Ammon's horn (tissue), 1 donor: ENCODE results near the gene ADAMTSL1.

Source experiments
- DNase-seq: peaks from one replicate; pipeline ENCODE4 v3.0.0-alpha.2; 2016; ENCODE audit warnings: low spot score

Gene ADAMTSL1

DNA sequence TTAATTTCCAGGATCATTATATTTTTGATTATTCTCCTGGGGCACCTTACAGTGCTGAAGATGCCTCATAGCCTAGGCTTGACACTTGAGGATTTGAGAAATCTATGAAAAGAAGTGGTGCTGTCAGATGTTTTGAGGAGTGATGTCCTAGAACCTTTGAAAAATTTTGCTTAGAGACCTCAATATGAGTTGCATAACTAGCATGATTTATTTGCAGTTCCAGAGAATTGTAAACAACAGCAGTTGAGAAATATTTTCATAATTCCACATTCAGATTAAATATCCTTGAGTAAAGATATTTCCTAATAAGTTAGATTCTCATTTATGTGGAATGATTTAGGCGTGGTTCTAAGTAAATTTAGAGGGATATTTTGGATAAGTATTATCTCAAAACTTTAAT lies 225.8 kb downstream of the ADAMTSL1 start:
- no peak for DNase-seq

DNA sequence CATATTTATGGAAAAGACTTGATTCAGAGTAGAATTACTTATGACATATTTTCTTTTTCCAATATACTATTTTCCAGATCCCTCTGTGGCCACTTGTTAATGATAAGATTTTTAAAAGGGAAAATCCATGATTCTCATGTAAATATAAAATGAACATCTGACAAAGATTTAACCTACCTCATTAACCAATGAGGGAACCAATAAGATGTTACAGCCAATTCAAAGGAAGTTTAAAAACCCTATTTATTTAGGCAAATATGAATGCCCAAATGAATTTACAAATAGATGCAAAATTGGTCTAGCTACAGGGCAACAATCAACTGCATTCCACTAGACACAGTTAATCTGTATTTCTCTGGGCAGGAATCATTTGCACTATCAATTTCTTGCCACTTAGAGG lies 226.8 kb downstream of the ADAMTSL1 start:
- DNase-seq, result no peak

DNA sequence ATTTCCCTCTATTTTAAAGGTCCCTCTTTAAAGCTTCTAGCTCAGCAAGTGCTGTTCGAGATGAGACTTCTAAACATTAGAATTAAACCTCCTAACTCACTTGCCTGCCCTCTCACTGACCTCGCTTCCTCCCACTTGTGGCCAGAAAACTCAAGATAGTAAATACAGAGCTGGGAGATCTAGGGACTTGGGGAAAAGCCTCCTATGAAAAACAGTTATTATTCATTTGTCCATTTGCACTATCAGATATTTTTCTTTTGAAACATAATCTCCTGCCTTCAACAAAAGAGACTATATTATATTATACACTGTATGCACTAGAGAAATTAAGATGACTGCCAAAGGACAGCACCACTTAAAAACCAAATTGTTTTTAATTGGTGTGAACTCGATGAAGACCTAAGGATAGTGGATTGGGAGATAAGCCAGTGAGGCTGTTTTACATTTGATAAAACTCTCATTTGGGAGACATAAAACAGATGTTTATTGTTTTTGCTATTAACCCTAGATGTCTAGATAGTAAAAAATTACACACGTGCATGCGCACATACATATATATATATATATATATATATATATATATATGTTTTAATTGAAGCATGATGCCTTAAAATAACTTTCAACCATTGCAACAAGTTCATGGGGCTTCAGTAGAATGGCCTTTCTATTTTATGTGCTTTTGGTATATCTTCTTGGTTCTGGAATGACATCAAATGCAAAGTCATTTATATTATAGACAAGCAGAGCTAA lies 229.4 kb downstream of the ADAMTSL1 start:
- DNase-seq, result no peak

DNA sequence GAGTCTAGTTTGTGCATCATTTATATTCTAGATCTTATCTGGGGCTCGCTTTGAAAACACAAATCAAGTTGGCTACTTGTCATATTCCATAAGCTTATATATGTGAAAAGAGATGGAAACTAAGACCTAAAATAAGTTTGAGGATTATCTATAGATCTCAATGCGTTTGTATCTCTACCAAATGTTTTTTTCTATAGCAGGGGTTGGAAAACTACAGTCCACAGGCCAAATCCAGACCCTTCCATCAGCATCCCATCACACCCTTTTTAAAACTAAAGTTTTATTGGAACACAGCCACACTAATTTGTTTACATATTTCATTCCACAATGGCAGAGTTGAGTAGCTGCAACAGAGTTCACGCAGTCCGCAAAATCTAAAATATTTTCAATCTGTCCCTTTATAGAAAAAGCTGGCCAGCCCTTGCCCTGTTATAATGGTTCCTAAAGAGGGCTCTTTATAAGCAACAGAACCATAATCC lies 230.0 kb downstream of the ADAMTSL1 start:
- no peak for DNase-seq

DNA sequence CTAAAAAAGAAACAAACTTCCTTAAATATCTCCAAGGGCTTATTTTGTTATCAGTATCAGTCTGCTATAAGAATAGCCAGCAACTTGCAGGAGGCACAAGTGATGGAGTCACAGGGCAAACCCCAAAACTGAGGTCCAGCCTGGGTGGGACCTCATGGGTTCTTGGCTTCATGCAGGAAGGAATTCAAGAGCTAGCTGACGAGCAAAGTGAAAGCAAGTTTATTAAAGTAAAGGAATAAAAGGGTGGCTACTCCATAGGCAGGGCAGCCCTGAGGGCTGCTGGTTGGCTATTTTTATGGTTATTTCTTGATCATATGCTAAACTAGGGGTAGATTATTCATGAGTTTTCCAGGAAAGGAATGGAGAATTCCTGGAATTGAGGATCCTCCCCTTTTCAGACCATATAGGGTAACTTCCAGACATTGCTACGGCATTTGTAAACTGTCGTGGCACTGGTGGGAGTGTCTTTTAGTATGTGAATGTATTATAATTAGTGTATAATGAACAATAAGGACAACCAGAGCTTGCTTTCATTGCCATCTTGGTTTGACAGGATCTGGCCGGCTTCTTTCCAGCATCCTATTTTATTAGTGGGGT lies 231.9 kb downstream of the ADAMTSL1 start:
- DNase-seq, result no peak

DNA sequence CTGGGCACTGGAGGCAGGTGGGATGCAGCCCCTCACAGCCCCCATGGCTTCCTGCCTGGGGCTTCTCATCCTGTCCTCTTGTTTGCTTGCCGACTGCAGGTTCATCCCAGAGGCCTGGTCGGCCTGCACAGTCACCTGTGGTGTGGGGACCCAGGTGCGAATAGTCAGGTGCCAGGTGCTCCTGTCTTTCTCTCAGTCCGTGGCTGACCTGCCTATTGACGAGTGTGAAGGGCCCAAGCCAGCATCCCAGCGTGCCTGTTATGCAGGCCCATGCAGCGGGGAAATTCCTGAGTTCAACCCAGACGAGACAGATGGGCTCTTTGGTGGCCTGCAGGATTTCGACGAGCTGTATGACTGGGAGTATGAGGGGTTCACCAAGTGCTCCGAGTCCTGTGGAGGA lies 232.7 kb downstream of the ADAMTSL1 start:
- DNase-seq, result no peak

DNA sequence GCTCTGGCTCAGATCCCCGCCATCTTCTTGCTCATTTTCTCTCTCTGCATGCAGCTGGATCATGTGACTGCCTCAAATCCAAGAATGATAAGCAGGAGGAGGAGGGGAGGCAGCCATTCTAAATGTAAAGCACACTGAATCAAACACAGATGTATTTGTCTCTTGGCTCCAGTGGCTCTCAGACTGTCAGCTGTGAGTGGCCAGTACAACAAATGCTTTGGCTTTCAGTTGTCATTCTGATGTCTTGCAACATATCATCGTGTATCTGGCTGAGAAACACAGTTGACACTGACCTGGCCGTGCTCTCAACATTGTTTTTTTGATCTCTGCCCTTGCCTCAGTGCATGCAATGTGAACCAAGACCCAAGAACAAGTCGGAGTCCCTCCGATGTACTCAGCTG lies 233.1 kb downstream of the ADAMTSL1 start:
- no peak for DNase-seq

DNA sequence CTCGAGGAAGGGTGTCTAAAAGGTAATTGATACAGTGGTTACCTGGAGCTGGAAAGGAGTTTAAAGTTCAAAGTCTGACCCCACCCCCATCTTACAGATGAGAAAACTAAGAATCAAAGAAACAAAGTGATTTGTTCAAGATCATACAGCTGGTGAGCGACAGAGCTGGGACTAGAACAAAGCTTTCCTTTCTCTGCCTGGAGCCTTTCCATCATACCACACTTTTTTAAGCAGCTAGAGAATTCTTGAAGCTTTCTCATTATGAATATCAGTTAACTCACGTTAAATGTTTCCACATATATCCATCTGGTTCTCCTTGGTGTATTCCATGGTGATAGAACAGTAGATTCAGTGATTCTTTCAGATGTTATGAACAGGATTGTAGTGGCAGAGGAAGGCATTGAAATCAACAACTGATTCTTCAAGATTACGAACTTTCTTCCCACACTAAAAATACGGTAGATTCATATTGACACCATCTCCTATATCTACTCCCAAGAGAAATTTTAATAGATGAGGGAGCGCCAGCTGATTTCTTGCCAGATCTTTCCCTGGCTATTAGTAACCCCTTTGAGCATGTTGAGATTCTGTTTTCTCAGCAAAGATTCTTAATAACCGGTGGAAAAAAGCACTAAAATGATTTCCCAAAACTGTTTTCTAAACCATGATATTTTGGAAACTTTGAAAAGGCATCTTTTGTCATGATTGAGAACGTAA lies 233.7 kb downstream of the ADAMTSL1 start:
- DNase-seq, result no peak

DNA sequence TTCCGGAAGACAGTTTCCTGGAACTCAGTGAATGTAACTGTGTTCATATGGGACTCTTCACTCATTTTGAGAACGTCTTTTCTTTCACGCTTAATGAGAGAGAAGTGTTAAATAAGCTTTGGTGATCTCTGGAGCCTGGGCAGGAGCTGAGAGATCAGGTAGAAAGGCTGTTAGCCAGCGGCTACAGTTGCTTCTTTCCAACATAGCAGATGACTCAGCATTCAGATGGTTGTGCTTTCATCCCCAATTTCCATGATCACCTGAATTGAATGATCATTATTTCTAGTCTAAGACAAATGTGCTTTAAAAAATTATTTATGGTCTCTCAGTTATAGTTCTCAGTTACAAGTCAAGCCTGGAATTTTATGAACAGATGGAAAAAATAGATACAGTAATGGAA lies 234.5 kb downstream of the ADAMTSL1 start:
- DNase-seq, result no peak

DNA sequence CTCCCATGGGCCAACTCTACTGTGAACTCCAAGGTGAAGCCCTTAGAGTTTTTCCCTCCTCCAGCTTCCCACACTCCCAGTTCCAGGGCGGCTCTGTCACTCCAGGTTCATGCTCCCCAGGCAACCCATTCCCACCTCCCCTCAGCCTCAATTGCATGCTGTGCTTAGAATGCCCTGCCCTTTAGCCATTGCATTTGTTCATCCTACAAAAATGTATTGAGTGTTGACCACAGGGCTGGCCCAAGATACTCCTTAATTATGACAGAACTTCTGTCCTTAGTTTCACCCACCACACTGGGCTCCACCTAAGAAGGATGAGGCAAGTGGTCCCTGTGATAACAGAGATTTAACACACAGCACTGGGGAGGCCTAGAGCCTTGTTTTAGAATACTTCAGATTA lies 236.1 kb downstream of the ADAMTSL1 start:
- DNase-seq, result no peak

DNA sequence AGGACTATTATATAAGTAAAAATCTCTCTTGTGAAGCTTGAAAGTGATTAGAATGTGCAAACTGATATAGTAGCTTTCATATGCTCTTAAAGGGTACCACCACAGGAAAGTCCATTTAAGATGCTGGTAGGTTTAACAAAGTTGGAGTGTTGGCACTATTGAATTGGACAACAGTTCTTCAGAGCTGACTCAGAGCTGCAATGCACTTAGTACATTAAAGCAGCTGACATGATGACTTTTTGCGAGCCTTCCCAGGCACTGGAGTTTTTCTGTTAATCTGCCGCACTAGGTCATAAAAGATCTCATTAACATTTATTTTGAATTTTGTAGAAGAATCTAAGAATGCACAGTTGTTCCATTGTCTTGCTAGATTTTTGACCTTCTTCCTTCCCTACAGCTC lies 243.8 kb downstream of the ADAMTSL1 start:
- DNase-seq, result no peak

DNA sequence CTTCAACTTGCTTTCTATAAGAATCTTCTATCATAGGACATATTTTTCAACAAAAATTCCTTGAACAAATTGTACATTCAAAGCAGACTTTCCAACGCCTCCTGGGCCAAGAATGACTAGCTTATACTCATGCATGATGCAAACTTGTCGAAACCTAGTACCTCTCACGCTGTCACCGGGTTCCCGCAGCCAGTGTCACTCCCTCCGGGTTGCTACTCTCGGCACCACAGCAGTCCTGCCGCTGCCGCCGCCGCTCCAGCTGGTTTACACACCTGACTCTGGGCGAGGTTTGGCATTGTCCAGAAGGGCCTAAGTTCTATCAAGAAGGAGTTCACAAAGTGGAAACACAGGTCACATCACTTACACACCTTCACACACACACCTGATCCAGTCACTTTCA lies 244.4 kb downstream of the ADAMTSL1 start:
- DNase-seq, result no peak

DNA sequence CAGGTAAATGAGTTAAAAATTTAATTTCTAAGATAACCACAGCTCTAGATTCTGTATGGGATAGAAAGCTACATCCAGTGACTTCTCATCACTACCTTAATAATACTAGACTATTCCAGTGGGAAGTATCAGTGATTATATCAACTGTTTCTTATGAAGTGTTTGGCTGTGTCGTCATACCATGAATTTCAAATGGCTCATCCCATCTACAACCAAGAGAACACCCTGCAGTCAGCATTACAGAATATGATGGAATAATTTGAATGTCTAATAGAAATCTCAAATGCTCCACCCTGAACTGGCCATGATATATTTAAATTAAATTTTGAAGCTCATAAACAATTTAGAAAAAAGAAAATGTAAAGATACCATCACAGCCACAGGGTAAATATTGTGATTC lies 245.0 kb downstream of the ADAMTSL1 start:
- DNase-seq, result no peak

DNA sequence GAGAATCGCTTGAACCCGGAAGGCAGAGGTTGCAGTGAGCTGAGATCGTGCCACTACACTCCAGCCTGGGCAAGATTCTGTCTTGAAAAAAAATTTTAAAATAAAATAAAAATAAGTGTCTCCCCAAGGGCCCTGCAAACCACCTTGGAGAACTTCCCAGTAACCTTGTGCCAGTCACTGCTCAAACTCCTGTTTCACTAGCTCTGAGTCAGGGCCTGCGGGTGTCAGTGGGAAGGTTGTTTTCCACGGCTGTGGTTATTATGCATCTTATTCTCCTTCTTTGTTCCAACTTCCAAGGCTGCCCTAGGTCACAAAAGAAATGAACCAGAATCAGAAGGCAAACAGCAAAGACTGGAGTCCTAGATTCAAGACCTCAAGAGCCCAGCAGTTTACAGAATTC lies 246.7 kb downstream of the ADAMTSL1 start:
- no peak for DNase-seq

DNA sequence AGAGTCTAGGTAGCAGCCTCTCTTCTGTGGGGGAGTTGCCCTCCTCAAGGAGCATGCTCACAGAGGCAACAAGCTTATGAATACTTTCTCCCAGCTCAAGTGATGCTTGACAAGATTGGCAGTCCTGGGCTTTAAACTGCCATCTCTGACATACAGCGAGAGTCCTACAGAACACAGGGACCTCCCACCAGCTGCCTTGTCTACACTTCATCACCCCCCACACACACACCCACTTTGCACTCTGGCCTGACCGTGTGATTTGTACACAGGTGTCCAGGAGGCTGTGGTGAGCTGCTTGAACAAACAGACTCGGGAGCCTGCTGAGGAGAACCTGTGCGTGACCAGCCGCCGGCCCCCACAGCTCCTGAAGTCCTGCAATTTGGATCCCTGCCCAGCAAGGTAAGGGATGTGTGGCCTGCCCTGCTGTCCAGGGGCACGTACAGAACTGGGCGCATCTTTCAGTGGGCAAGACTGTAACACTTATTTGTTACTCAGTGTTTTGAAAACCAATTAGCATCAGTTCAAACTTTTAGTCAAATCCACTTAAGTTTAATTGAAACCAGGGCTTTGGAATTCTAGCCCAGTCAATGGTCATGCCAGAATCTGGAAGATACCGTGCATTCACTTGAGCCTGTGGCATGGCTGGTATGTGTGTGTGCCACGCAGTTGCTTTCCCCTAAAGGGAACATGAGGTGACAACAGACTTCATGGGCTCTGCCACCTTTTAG lies 247.5 kb downstream of the ADAMTSL1 start:
- DNase-seq, result no peak

DNA sequence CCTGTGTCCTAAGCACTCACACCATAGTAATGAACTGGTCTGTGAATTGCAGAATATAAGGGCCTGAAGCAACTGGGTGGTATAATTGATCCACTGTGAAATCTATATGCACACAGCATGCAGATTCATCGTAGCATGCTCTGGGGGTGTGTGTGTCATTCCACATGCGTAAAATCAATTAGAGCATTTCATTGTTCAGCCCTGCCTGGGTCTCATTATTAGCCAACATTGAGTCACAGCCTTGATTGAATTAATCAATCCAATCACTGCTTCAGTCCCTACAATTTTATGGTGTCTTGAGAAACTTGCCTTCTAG lies 248.0 kb downstream of the ADAMTSL1 start:
- DNase-seq, result no peak

DNA sequence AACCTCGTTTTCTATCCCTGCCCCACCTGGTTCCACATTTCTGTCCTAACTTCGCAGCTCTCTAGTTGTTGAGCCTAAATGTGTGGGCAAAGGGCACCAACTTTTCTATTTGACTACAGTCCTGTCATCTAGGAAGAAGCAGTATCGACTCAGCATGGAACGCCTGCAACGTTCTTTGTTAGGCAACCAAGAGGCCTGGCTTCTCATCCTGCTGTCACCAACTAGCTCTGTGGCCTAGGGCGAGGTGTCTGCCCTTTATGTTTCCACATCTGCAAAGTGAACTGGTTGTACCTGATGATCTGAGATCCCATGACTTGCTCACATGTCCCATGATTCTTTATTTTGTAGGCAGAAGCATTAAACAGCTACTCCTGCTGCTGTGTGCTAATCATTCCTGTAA lies 248.9 kb downstream of the ADAMTSL1 start:
- no peak for DNase-seq

DNA sequence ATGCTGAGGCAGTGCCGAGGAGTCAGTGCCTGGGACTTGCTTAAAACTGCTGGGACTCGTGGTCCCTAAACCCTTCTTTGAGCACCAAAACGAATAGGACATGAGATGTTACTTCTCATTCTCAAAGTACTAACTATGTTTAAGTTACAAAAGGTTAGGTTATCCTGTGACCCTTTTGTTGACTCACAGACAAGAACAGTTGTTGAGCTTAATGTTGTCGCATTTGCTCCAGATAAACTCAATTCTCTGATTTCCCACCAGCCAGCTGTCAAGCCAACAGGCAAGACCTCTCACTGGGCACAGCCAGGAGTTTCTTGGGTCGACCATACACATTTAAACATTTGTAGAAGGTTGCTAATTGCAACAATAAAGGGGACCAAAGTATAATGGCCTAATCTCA lies 249.4 kb downstream of the ADAMTSL1 start:
- no peak for DNase-seq

DNA sequence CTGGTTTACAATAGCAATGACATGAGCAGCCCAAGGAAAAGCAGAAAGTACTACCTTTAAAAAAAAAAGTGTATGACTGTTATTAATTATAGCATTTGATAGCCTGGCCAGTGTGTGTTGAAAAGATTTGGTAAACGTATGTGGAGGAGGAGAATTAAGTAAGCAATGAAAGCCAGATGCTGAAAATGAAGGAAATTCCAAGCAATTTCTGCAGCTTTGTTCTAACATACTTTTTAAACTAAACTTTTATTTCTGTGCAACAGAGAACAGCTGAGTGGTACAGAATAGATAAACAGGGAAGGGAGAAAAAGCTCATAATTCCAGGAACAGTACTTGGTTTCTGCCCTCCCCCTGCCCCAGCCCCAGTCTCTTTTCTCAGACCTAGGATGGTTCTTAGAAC lies 252.6 kb downstream of the ADAMTSL1 start:
- no peak for DNase-seq

DNA sequence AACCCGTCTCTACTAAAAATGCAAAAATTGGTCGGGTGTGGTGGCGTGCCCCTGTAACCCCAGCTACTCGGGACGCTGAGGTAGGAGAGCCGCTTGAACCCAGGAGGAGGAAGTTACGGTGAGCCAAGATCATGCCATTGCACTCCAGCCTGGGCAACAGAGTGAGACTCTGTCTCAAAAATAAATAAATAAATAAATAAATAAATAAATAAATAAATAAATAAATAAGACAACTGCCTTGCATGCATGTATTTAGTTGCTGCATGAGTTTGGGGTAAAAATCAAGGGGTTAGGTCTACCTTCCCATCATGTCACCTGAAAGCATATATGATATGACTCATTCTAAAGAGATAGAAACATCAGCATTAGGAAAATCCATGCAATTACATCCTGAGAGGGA lies 254.0 kb downstream of the ADAMTSL1 start:
- no peak for DNase-seq

DNA sequence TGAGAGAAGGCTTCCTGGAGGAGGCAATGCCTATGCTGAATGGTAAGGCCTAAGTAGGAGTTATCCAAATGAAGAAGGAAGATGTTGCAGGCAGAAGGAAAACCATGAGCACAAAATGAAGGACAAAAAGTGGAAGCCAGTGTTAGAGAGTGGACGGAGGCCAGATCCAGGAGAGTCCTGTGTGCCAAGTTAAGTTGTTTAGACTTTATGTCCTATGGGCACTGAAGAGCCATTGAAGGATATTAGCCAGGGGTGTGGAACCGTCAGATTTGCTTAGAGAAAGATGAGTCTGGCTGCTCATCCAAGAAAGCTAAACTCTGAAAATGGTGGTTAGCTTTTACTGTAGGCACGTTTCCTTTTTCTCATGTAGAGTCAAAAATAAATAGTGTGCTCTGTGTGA lies 254.7 kb downstream of the ADAMTSL1 start:
- no peak for DNase-seq

DNA sequence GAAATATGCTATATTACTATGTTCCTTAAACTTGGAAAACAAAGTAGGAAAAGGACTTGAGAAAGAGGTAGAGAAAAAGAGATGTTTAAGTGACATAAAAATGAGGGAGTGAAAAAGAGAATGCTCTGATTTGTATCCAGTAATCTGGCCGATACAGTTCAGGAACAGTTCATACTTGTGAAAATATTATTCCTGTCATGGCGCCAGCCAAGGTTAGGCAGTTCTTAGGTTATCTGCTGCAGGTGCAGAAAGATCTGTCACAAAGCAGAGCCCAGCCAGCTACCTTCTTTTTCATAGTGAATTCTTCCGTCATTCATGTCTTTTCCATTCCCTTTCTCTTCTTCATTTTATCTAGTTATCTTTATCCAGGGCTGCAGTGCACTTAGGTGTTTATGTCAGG lies 256.3 kb downstream of the ADAMTSL1 start:
- no peak for DNase-seq

DNA sequence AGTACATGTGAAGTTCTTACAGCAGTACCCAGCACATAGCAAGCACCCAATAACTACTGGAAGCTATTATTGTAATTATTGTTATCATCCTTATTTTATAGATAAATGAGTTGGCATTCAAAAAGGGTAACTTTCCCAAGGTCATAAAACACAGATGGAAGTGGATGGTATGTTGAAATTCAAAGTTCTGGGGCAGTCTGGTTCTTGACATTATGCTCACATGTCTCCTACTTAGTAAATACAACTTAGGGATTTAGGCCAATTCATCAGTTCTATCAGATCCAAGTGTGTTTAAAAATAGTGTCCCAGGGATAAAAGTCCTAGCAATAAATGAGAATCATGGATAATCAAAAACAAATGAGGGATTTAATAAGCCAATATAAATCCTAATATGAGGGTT lies 265.2 kb downstream of the ADAMTSL1 start:
- no peak for DNase-seq
